Measurements from ENCODE around the gene PSME3IP1. TPM values are rescaled to one million over a fixed set of nuclear protein-coding genes. Genes with fewer than 3 reads are reported as not detected.

The PSME3IP1 gene
- polyA plus RNA-seq, 1 donor (not counting 4 experiments of a cell fraction or from before 2014, with no cell fraction given) = 75.7 TPM

GRCh38 chr16:57196753-57197152, 10.9 kb upstream of the PSME3IP1 start:
- DNase-seq (ENCODE audit: low read depth, low spot score) = no peak
- Histone ChIP-seq H3K4me3 (ENCODE audit: control insufficient read depth in 2 of 3, extremely low read depth in 1 of 3, insufficient read depth in 2 of 3, low read depth in 1 of 3, low read length in 3 of 3) (no peak overlapping the region), H3K27me3 (ENCODE audit: control insufficient read depth, extremely low read depth, insufficient read depth, low read length) (no peaks in the 10 kb centered on the region), H2AFZ (ENCODE audit: control insufficient read depth, low read length) (no peak overlapping the region), H3K27ac (ENCODE audit: control insufficient read depth, insufficient read depth, low read length) (peak overlapping the region; percentile 8), H3K79me2 (ENCODE audit: control insufficient read depth, insufficient read depth, low read length) (peaks cover 61% of the 10 kb centered on the region), H3K9me3 (ENCODE audit: control insufficient read depth, low read depth, low read length) (no peaks in the 10 kb centered on the region), H3K4me2 (ENCODE audit: control insufficient read depth, extremely low read depth, insufficient read depth, low read depth, low read length) (no peak overlapping the region), H3K9me1 (ENCODE audit: control insufficient read depth, extremely low read depth, insufficient read depth, low read length) (no peaks in the 10 kb centered on the region), H3K9ac (ENCODE audit: control insufficient read depth, extremely low read depth, insufficient read depth, low read length) (no peak overlapping the region), H4K20me1 (ENCODE audit: control insufficient read depth, extremely low read depth, insufficient read depth, low read length) (no peaks in the 10 kb centered on the region), H3K36me3 (ENCODE audit: control insufficient read depth in 2 of 2, extremely low read depth in 1 of 2, insufficient read depth in 2 of 2, low read length in 2 of 2) (peaks cover 0 to 5% of the 10 kb centered on the region in 2 experiments), H3K4me1 (ENCODE audit: control insufficient read depth, extremely low read depth, insufficient read depth, low read length) (peaks cover 38% of the 10 kb centered on the region)
- dilution Hi-C loops (cut with MboI; ENCODE audit: extremely low pct_ligation_motif_present, low sequenced_read_pairs) = no loop called here
- FAIRE-seq = no peak
- TF ChIP-seq CTCF (optimal IDR thresholded peaks at IDR 0.05 in 1 of 3, IDR thresholded peaks at IDR 0.05 in 1 of 3, conservative IDR thresholded peaks at IDR 0.05 in 1 of 3; ENCODE audit: extremely low read depth in 1 of 3, insufficient read depth in 2 of 3, low read length in 3 of 3) (no peak), EZH2 (IDR thresholded peaks at IDR 0.05; ENCODE audit: low read length) (no peak)

- Histone ChIP-seq H3K9me1 (ENCODE audit: control insufficient read depth, extremely low read depth, insufficient read depth, low read length) (no peaks in the 10 kb centered on the region), H2AFZ (ENCODE audit: control insufficient read depth, low read length) (no peak overlapping the region), H3K4me2 (ENCODE audit: control insufficient read depth, extremely low read depth, insufficient read depth, low read depth, low read length) (no peak overlapping the region), H3K36me3 (ENCODE audit: control insufficient read depth in 2 of 2, extremely low read depth in 1 of 2, insufficient read depth in 2 of 2, low read length in 2 of 2) (peaks cover 0 to 5% of the 10 kb centered on the region in 2 experiments), H3K9ac (ENCODE audit: control insufficient read depth, extremely low read depth, insufficient read depth, low read length) (no peak overlapping the region), H3K27ac (ENCODE audit: control insufficient read depth, insufficient read depth, low read length) (peak overlapping the region; percentile 14), H3K27me3 (ENCODE audit: control insufficient read depth, extremely low read depth, insufficient read depth, low read length) (no peaks in the 10 kb centered on the region), H3K9me3 (ENCODE audit: control insufficient read depth, low read depth, low read length) (no peaks in the 10 kb centered on the region), H3K79me2 (ENCODE audit: control insufficient read depth, insufficient read depth, low read length) (peaks cover 65% of the 10 kb centered on the region), H4K20me1 (ENCODE audit: control insufficient read depth, extremely low read depth, insufficient read depth, low read length) (no peaks in the 10 kb centered on the region), H3K4me3 (ENCODE audit: control insufficient read depth in 2 of 3, extremely low read depth in 1 of 3, insufficient read depth in 2 of 3, low read depth in 1 of 3, low read length in 3 of 3) (no peak overlapping the region), H3K4me1 (ENCODE audit: control insufficient read depth, extremely low read depth, insufficient read depth, low read length) (peaks cover 42% of the 10 kb centered on the region)
- no peak for FAIRE-seq
- TF ChIP-seq EZH2 (IDR thresholded peaks at IDR 0.05; ENCODE audit: low read length) (no peak), CTCF (optimal IDR thresholded peaks at IDR 0.05 in 1 of 3, IDR thresholded peaks at IDR 0.05 in 1 of 3, conservative IDR thresholded peaks at IDR 0.05 in 1 of 3; ENCODE audit: extremely low read depth in 1 of 3, insufficient read depth in 2 of 3, low read length in 3 of 3) (no peak)
- DNase-seq (ENCODE audit: low read depth, low spot score) = no peak
- dilution Hi-C loops (cut with MboI; ENCODE audit: extremely low pct_ligation_motif_present, low sequenced_read_pairs) = no loop called here
These were observed 10.4 kb upstream of the PSME3IP1 start for GRCh38 chr16:57196286-57196685.
